ENCODE data around the gene ABLIM3. TPM values are rescaled to one million over a fixed set of nuclear protein-coding genes. Genes with fewer than 3 reads are reported as not detected.
"Not testable (repeated sequence)": the region's sequence is repeated elsewhere in the genome, so short reads cannot be mapped to it uniquely, and the experiment has no call there.

Gene ABLIM3
- total RNA-seq, 1 donor = 4.4 TPM

DNA sequence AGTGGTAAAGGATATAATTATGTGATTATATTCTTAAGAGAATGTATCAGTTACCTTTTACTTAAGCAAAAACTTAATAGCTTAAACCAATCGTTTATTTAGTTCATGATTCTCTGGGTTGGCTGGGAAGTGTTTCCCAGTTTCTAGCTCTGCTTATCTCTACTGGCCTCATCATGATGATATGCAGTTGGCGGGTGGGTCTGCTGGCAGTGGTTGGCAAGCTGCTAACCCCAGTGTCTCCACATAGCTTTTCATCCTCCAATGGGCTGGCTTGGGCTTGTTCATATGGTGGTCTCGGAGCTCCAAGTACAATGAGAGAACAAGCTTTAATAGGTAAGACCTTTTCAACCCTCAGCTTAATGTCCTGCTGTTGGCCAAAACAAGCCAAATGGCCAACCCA is 43.8 kb downstream of the ABLIM3 start:
- peaks cover 10% of the 10 kb centered on the region for H3K27me3 ChIP-seq (ENCODE audit: insufficient read depth, low read length)
- no peak overlapping the region for H3K4me3 ChIP-seq (ENCODE audit: low read length)
- H3K9me3 ChIP-seq (ENCODE audit: low read depth, low read length) = no peaks in the 10 kb centered on the region
- H3K4me1 ChIP-seq (ENCODE audit: insufficient read depth, low read length) = no peaks in the 10 kb centered on the region

DNA sequence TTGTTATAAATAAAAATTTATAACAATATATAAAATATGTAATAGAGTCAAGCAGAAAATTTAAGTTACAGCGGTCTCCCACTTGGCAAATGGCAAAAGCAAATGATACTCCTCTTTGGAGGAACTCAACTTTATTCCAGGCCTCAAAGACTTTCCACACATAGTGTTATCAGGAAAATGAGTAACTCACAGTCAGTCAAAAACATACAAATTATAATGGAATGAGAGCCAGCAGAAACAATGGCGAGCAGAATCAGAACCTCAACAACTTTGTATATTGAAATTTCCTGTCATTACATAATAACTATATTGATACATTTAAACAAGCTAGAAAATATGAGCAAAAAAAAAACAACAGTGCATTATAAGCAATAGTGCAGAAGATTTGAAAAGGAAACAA is 45.2 kb downstream of the ABLIM3 start:
- Histone ChIP-seq H3K9me3 (ENCODE audit: low read depth, low read length) (no peaks in the 10 kb centered on the region), H3K4me3 (ENCODE audit: low read length) (no peak overlapping the region), H3K27me3 (ENCODE audit: insufficient read depth, low read length) (peaks cover 4% of the 10 kb centered on the region), H3K4me1 (ENCODE audit: insufficient read depth, low read length) (no peaks in the 10 kb centered on the region)

DNA sequence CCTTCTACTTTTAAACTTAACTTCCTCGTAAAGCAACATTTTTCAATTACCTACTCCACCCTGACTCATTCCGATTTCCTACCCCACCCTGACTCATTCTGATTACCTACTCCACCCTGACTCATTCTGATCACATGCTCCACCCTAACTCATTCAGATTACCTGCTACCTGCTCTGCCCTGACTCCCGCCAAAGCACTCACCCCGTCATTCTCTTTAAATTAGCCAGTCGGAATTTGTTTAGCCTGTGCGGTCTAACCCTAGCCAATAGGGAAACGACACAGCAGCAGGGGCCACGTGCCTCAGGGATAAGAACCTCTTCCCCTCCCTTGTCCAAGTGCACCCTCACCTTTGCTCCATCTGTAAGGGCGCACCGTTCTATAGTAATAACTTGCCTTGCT is 46.3 kb downstream of the ABLIM3 start:
- H3K9me3 ChIP-seq (ENCODE audit: low read depth, low read length); H3K27me3 ChIP-seq (ENCODE audit: insufficient read depth, low read length); H3K4me1 ChIP-seq (ENCODE audit: insufficient read depth, low read length); H3K4me3 ChIP-seq (ENCODE audit: low read length): not testable (repeated sequence)

DNA sequence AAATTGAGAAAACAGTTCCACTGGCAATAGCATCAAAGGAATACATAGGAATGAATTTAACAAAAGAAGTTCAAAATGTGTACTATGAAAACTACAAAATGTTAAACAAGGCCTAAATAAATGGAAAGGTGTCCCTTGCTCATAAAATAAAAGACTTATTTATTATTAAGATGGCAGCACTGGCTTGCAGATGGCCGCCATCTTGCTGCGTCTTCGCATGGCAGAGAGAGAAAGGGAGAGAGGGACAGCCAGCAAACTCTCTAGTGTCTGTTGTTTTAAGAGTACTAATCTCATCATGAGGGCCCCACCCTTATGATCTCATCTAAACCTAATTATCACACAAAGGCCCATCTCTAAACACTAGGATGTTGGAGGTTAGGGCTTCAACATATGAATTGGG is 47.1 kb downstream of the ABLIM3 start:
- Histone ChIP-seq H3K9me3 (ENCODE audit: low read depth, low read length) (no peaks in the 10 kb centered on the region), H3K4me1 (ENCODE audit: insufficient read depth, low read length) (no peaks in the 10 kb centered on the region), H3K27me3 (ENCODE audit: insufficient read depth, low read length) (peaks cover 4% of the 10 kb centered on the region), H3K4me3 (ENCODE audit: low read length) (no peak overlapping the region)

DNA sequence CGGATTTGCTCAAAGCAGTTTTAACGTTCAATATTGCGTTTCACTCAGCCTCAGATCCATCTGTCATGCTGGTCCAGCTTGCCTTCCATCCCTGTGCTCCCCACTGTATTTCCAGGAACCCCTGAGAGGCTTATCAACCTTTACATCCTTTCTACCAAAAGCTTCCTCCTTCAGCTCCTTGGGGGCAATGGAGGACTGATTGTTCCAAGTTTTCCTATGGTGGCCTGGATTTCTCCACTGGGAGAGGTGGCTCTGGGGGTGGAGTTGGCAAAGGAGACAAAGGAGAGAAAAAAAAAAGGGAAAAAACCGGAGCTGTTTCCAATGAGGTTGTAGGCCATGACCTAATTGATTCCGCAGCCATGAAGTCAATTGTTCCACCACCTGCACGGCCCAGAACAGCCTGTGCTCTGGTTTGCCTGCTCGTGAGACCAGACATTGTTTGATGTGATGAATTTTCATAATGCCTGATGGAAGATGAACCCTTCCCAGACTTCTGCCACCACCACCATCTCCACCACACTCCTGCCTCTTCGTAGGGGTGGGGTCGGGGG is 54.1 kb downstream of the ABLIM3 start:
- no peaks in the 10 kb centered on the region for H3K27me3 ChIP-seq (ENCODE audit: insufficient read depth, low read length)
- H3K4me1 ChIP-seq (ENCODE audit: insufficient read depth, low read length) = no peaks in the 10 kb centered on the region
- no peak overlapping the region for H3K4me3 ChIP-seq (ENCODE audit: low read length)
- H3K9me3 ChIP-seq (ENCODE audit: low read depth, low read length) = no peaks in the 10 kb centered on the region

DNA sequence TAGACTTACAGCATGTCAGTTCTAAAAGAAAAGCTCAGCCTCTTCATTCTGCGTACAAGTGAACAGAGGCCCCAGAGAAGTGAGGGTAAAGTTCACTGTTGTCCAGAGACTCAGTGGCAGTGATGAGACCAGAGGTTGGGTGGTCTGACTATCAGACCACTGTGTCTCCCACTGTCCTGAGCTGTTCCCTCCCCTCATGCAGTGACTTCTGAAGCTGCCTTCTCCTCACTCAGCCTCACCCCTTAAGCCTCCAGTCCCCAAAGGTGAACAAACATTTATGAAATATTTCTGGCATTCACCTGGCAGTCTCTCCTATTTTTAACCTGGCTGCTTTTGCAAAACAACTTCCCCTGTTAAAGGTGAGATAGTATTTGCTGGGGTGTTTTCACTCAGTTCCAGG is 54.7 kb downstream of the ABLIM3 start:
- Histone ChIP-seq H3K4me1 (ENCODE audit: insufficient read depth, low read length) (no peaks in the 10 kb centered on the region), H3K27me3 (ENCODE audit: insufficient read depth, low read length) (no peaks in the 10 kb centered on the region), H3K9me3 (ENCODE audit: low read depth, low read length) (no peaks in the 10 kb centered on the region), H3K4me3 (ENCODE audit: low read length) (no peak overlapping the region)

DNA sequence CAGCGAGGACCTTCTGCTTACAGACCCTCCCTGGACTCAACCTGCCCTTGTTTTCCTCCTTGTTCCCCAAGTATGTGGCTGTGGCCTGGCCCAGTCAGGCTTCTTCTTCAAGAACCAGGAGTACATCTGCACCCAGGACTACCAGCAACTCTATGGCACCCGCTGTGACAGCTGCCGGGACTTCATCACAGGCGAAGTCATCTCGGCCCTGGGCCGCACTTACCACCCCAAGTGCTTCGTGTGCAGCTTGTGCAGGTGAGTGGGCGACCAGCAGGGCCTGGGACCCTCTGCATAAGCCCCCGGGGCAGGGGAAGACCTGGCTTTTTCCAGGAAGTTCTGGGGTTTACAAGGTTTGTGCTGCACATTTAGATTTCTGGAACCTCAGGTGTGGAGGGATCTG is 56.9 kb downstream of the ABLIM3 start:
- no peak overlapping the region for H3K4me3 ChIP-seq (ENCODE audit: low read length)
- no peaks in the 10 kb centered on the region for H3K9me3 ChIP-seq (ENCODE audit: low read depth, low read length)
- no peaks in the 10 kb centered on the region for H3K4me1 ChIP-seq (ENCODE audit: insufficient read depth, low read length)
- H3K27me3 ChIP-seq (ENCODE audit: insufficient read depth, low read length) = no peaks in the 10 kb centered on the region

DNA sequence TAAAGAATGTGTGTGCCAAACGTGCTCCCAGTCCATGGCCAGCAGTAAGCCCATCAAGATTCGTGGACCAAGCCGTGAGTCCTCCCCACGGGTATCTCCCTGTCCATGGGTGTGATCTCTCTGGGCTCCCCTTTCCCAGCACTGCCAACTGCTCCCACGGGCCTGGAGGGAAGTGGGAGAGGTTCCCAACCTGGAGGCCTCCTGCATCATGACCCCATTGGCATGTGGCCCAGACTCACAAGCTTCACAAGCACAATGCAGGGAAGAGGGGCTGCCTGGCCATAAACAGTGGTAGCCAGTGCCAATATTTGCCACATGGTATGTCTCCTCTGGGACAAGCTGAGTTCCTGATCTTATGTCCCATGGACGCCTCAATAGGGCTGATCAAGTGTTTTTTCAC is 59.1 kb downstream of the ABLIM3 start:
- Histone ChIP-seq H3K9me3 (ENCODE audit: low read depth, low read length) (no peaks in the 10 kb centered on the region), H3K4me3 (ENCODE audit: low read length) (no peak overlapping the region), H3K27me3 (ENCODE audit: insufficient read depth, low read length) (no peaks in the 10 kb centered on the region), H3K4me1 (ENCODE audit: insufficient read depth, low read length) (no peaks in the 10 kb centered on the region)

DNA sequence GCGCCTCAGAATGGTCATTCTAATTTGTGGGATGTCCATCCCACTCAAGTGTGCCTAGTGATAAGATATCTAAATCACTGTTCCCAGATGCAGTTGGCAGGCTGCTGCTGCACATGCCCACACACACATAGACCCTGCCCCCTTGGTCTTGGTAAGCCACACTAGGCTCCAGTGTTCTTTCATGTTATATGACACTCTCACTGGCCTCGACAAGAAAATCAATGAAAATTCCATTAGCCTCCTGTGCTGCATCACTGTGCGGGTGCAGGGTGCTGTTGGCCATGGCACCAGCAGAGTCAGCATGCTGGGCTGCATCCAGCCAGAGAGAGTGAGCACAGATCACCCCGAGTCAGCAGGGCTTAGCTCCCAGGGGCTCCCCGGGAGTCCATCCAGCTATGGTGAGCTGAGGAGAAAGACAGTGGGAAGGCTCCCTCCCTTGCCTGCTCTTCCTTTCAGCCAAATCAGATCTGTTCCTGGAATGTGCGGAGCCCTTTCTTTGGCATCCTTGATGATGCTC is 59.9 kb downstream of the ABLIM3 start:
- no peaks in the 10 kb centered on the region for H3K27me3 ChIP-seq (ENCODE audit: insufficient read depth, low read length)

DNA sequence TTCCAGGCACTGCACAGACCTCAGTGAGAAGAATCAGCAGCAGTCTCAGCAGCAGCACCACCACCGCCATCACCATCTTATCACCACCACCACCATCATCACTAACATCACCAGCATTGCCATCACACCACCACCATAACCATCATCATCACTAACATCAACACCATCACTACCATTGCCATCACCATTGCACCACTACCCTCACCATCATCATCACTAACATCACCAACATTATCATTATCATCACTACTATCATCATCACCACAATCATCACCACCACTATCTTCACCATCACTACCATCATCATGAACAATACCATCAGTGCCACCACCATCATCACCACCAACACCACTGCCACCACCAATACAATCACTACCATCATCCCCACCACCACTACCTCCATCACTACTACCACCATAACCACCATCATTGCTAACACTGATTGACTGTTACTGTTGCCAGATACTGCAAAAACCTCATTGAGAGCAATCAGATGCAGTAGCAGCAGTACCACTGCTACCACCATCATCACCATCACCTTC is 61.7 kb downstream of the ABLIM3 start:
- Histone ChIP-seq H3K27me3 (ENCODE audit: insufficient read depth, low read length) (no peaks in the 10 kb centered on the region), H3K4me1 (ENCODE audit: insufficient read depth, low read length) (no peaks in the 10 kb centered on the region), H3K4me3 (ENCODE audit: low read length) (no peak overlapping the region), H3K9me3 (ENCODE audit: low read depth, low read length) (no peaks in the 10 kb centered on the region)

More for the DNA sequence above, 59.9 kb downstream of the ABLIM3 start:
- H3K9me3 ChIP-seq (ENCODE audit: low read depth, low read length) = no peaks in the 10 kb centered on the region
- no peak overlapping the region for H3K4me3 ChIP-seq (ENCODE audit: low read length)
- no peaks in the 10 kb centered on the region for H3K4me1 ChIP-seq (ENCODE audit: insufficient read depth, low read length)

DNA sequence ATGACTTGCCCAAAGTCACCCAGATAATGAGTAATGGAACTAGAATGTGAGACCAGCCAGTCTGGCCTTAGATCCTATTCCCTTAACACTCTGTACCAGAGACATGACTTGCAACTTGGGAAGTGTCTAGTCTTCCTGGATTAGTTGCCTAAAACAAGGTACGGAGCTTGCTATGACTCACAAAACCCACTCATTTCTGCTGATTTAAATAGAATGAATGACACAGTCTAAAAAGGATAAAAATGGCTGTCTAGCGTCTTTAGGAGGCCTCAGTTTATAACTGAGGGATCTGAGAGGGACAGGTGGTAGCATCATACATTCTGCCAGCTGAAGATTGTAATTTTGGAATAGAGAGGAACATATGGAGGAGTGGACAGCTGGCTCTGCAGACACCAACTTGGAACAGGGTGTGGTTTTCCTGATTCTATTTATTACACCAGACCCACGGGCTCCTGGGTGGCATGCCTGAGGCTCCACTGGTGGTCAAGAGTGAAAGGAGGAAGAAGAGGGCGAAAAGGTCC is 62.7 kb downstream of the ABLIM3 start:
- H3K4me3 ChIP-seq (ENCODE audit: low read length) = no peak overlapping the region
- H3K27me3 ChIP-seq (ENCODE audit: insufficient read depth, low read length) = no peaks in the 10 kb centered on the region
- no peaks in the 10 kb centered on the region for H3K9me3 ChIP-seq (ENCODE audit: low read depth, low read length)
- H3K4me1 ChIP-seq (ENCODE audit: insufficient read depth, low read length) = no peaks in the 10 kb centered on the region

DNA sequence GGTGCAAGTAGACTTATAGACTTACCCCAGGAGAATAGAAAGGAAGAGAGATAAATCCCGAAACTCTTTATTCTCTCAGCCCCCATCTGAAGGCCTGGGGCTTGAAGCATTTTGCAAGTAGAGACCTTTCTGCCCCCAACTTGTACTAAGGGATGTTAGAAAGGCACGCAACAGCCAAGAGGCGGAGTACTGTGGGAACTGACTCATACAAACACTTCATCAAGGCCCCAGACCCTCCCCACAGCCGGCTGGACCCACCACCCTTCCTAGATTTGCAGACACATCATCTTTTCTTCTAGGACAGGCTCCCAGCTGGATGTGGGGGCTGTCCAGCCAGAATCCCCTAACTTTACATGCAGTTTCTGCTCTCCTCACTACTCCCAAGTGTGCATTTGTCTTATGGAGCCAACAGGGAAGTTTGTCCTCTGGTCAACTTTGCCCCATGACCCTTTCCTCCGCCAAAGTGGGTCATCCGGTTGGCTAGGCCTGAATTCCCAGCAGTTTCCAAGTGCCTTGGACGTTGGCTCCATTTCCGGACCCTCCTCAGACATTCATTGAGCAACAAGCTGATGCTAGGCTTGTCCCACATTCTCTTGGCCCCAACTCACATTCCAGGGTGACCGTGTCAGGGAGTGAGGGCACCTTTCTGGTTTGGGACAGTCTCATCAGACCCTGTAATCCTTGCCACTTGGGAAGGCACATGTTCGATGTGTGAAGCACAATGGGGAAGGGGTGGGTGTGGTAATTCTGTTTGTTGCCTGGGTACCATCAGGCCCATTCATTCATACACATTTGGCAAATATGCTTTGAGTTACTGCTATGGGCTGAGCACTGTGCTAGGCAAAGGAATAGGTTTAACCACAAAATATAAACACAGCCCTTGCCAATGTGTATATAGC is 64.6 kb downstream of the ABLIM3 start:
- Histone ChIP-seq H3K9me3 (ENCODE audit: low read depth, low read length) (no peaks in the 10 kb centered on the region), H3K4me3 (ENCODE audit: low read length) (no peak overlapping the region), H3K4me1 (ENCODE audit: insufficient read depth, low read length) (no peaks in the 10 kb centered on the region), H3K27me3 (ENCODE audit: insufficient read depth, low read length) (no peaks in the 10 kb centered on the region)

DNA sequence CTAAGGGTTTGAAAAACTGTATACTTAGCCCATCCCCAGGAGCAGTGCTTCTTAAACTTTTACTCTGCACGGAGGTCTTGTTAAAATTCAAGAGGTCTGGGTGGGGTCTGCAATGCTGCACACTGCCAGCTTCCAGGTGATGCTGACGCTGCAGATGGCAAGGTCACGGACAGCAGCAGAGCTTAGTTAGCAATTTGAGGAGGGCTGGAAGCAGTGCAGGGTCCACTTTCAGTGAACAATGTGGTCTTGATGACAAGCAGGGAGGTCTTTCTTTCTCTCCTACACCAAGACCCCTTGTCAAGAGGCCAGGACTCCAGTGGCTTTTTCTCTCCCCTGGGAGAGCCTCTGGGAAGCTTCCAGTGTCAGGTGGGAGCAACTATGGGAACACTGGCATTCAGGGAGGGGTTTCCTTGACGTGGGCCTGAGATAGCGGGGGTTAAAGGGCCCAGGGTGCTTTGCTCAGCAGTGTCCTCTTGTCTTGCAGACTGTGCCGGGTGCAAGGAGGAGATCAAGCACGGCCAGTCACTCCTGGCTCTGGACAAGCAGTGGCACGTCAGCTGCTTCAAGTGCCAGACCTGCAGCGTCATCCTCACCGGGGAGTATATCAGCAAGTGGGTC is 65.3 kb downstream of the ABLIM3 start:
- no peaks in the 10 kb centered on the region for H3K9me3 ChIP-seq (ENCODE audit: low read depth, low read length)
- no peak overlapping the region for H3K4me3 ChIP-seq (ENCODE audit: low read length)
- H3K27me3 ChIP-seq (ENCODE audit: insufficient read depth, low read length) = no peaks in the 10 kb centered on the region
- H3K4me1 ChIP-seq (ENCODE audit: insufficient read depth, low read length) = no peaks in the 10 kb centered on the region

DNA sequence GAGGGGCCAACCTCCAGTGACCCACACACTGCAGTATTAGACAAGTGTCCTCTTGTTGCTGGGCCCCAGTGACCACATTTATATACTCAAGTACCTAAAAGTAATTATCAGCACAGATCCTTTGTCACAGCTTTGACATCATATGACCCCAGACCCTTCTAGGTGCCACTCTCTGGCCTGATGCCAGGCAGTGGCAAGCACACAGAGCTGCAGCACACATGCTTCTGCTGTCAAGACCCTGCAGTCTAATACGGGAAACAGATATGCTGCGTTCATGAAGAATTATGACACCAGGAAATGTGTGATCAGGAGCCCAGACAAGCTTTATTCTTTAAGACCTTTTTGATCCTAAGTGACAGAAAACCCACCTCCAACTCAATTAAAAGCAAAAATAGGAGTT is 66.5 kb downstream of the ABLIM3 start:
- no peaks in the 10 kb centered on the region for H3K4me1 ChIP-seq (ENCODE audit: insufficient read depth, low read length)
- no peak overlapping the region for H3K4me3 ChIP-seq (ENCODE audit: low read length)
- H3K9me3 ChIP-seq (ENCODE audit: low read depth, low read length) = no peaks in the 10 kb centered on the region
- H3K27me3 ChIP-seq (ENCODE audit: insufficient read depth, low read length) = no peaks in the 10 kb centered on the region

DNA sequence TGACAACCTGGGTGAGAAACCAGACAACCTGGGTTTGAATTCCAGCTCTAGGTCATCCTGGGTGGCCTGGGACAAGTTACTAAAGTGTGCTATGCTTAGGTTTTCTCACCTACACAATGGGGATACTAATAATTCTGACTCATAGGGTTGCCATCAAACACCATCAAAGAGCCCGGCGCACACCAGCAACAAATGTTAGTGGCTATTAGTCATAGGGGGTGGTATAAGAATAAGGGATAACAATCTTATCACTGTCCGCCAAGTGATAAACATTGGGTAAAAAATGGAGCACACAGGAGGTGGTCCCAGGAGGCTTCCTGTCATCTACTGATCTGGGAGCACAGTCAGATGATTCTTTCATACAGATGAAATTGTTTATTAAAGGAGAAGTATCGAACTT is 68.9 kb downstream of the ABLIM3 start:
- Histone ChIP-seq H3K4me1 (ENCODE audit: insufficient read depth, low read length) (no peaks in the 10 kb centered on the region), H3K9me3 (ENCODE audit: low read depth, low read length) (no peaks in the 10 kb centered on the region), H3K27me3 (ENCODE audit: insufficient read depth, low read length) (no peaks in the 10 kb centered on the region), H3K4me3 (ENCODE audit: low read length) (no peak overlapping the region)
